Endothelial cell of umbilical vein (primary cell): Measurements from ENCODE around the gene CHMP4B. TPM values are rescaled to one million over a fixed set of nuclear protein-coding genes. Genes with fewer than 3 reads are reported as not detected.

Experiments
- BruUV-seq: library from RNA; stranded (reverse); fragments of 400-500 nt; replicated peaks from 2 replicates; lab custom pipeline; 2021; lab: Mats Ljungman, UMichigan
- CTCF ChIA-PET: fragments of 300-600, 350-600 bp; sonication (Branson Sonifier 250); formaldehyde crosslinking; loops from one replicate; lab custom pipeline; 2021; ENCODE audit warnings: antibody characterized with exemption, inconsistent platforms; lab: Charles Lee
- POLR2A ChIA-PET: fragments of 300-600, 350-600 bp; sonication (Branson Sonifier 250); formaldehyde crosslinking; loops from one replicate; lab custom pipeline; 2021; ENCODE audit warnings: antibody characterized with exemption, inconsistent platforms; lab: Charles Lee
- DNase-seq: peaks from one replicate; pipeline ENCODE4 v3.0.0-alpha.2; 2011; ENCODE audit warnings: low read depth, low spot score
- FAIRE-seq: peaks from 2 replicates; lab custom pipeline; 2011; peaks lifted over from hg19 to GRCh38; lab: Jason Lieb, UNC
- H2AFZ ChIP-seq: 2 replicates; pipeline ENCODE4 v1.6.0; 2012; ENCODE audit warnings: low read depth, low read length, control low read depth, inconsistent platforms
- H3K27ac ChIP-seq: 2 replicates; pipeline ENCODE4 v1.5.1; 2011; ENCODE audit warnings: low read depth, mild to moderate bottlenecking, control low read depth, low read length, moderate library complexity; ENCODE audit not compliant: insufficient read depth
- H3K27me3 ChIP-seq, 2 experiments: 2 replicates each; pipeline versions ENCODE4 v1.6.0 to v1.6.1; 2011; ENCODE audit warnings: low read length in 2 of 2, mixed read lengths in 1 of 2; ENCODE audit not compliant: control insufficient read depth in 2 of 2, insufficient read depth in 2 of 2
- H3K36me3 ChIP-seq, 2 experiments: 2 replicates in 1 of 2; 3 replicates in 1 of 2; pipeline ENCODE4 v1.5.1; 2011; ENCODE audit warnings: low read length in 2 of 2, mild to moderate bottlenecking in 1 of 2, moderate library complexity in 1 of 2; ENCODE audit not compliant: control insufficient read depth in 2 of 2, insufficient read depth in 2 of 2; ENCODE audit errors: extremely low read depth in 1 of 2
- H3K4me1 ChIP-seq: 3 replicates; pipeline ENCODE4 v1.5.1; 2011; ENCODE audit warnings: mild to moderate bottlenecking, low read length; ENCODE audit not compliant: control insufficient read depth, insufficient read depth; ENCODE audit errors: extremely low read depth
- H3K4me2 ChIP-seq: 2 replicates; pipeline ENCODE4 v1.6.1; 2011; ENCODE audit warnings: low read length, control low read depth, mixed read lengths; ENCODE audit not compliant: insufficient read depth
- H3K4me3 ChIP-seq, 3 experiments: fragments of 200-600 bp in 1 of 3; sonication (generic), shearing (Covaris generic) in 1 of 3; replicated peaks in 1 of 3; 2 replicates each; pipeline ENCODE4 v1.5.1; 2011 to 2016; ENCODE audit warnings: control low read depth in 3 of 3, low read length in 3 of 3, mild to moderate bottlenecking in 2 of 3, inconsistent platforms in 1 of 3, low read depth in 1 of 3, moderate library complexity in 1 of 3; ENCODE audit not compliant: insufficient read depth in 1 of 3
- H3K79me2 ChIP-seq: 2 replicates; pipeline ENCODE4 v1.6.0; 2012; ENCODE audit warnings: low read length, inconsistent platforms; ENCODE audit not compliant: control insufficient read depth, insufficient read depth
- H3K9ac ChIP-seq: replicated peaks from 2 replicates; pipeline ENCODE3; 2011; ENCODE audit warnings: low read length, control low read depth; ENCODE audit not compliant: insufficient read depth; ENCODE audit errors: extremely low read depth
- H3K9me1 ChIP-seq: replicated peaks from 3 replicates; pipeline ENCODE4 v1.6.0; 2011; ENCODE audit warnings: mild to moderate bottlenecking, low read length; ENCODE audit not compliant: control insufficient read depth, insufficient read depth; ENCODE audit errors: extremely low read depth
- H3K9me3 ChIP-seq: replicated peaks from 2 replicates; pipeline ENCODE4 v1.5.1; 2012; ENCODE audit warnings: low read length, inconsistent platforms; ENCODE audit not compliant: control insufficient read depth, insufficient read depth
- H4K20me1 ChIP-seq: replicated peaks from 2 replicates; pipeline ENCODE3; 2011; ENCODE audit warnings: mild to moderate bottlenecking, low read length; ENCODE audit not compliant: control insufficient read depth, insufficient read depth; ENCODE audit errors: extremely low read depth
- CTCF ChIP-seq, 2 donors: IDR thresholded peaks; 1 replicate in 1 of 2; 2 replicates in 1 of 2; pipeline ENCODE4 v1.5.1; 2011; ENCODE audit warnings: low read length in 2 of 2, mild to moderate bottlenecking in 2 of 2, moderate library complexity in 2 of 2, control low read depth in 1 of 2, inconsistent platforms in 1 of 2, low read depth in 1 of 2; ENCODE audit not compliant: insufficient read depth in 1 of 2; ENCODE audit errors: extremely low read depth in 1 of 2
- EZH2 ChIP-seq: IDR thresholded peaks from 2 replicates; pipeline ENCODE4 v1.6.1; 2012; ENCODE audit warnings: borderline replicate concordance, low read depth, mild to moderate bottlenecking, moderate library complexity, low read length, inconsistent platforms; ENCODE audit not compliant: severe bottlenecking
- FOS ChIP-seq: IDR thresholded peaks from 2 replicates; pipeline ENCODE4 v1.6.1; 2011; ENCODE audit warnings: mild to moderate bottlenecking, low read length, moderate library complexity, borderline replicate concordance; ENCODE audit not compliant: insufficient read depth
- GATA2 ChIP-seq: IDR thresholded peaks from 2 replicates; pipeline ENCODE4 v1.7.0; 2011; ENCODE audit warnings: low read depth, mild to moderate bottlenecking, moderate library complexity, mixed read lengths, low read length; ENCODE audit not compliant: insufficient read length, insufficient read depth
- JUN ChIP-seq: IDR thresholded peaks from 2 replicates; pipeline ENCODE4 v1.6.1; 2011; ENCODE audit warnings: borderline replicate concordance, low read depth; ENCODE audit not compliant: insufficient read length, insufficient read depth
- MAX ChIP-seq: IDR thresholded peaks from 2 replicates; pipeline ENCODE4 v1.6.1; 2011; ENCODE audit not compliant: insufficient read depth, insufficient read length
- MYC ChIP-seq: IDR thresholded peaks from one replicate; pipeline ENCODE4 v1.6.1; 2011; ENCODE audit warnings: mild to moderate bottlenecking, low read depth, low read length
- POLR2A ChIP-seq: IDR thresholded peaks from 2 replicates; pipeline ENCODE4 v1.6.1; 2012; ENCODE audit warnings: low read depth, mild to moderate bottlenecking, control low read depth, low read length
- POLR2AphosphoS5 ChIP-seq: IDR thresholded peaks from 2 replicates; pipeline ENCODE4 v1.6.1; 2012; ENCODE audit warnings: low read depth, mild to moderate bottlenecking, control low read depth, low read length, moderate library complexity; ENCODE audit not compliant: insufficient read depth
- dilution Hi-C: fragments of 300-500 bp; cut with MboI; formaldehyde crosslinking; loops from one replicate; pipeline ENCODE4 v1.15.0; 2019; ENCODE audit warnings: low sequenced_read_pairs; ENCODE audit not compliant: extremely low pct_ligation_motif_present
- intact Hi-C: fragments of 100-400 bp; cut with micrococcal nuclease; formaldehyde crosslinking; loops from one replicate; pipeline ENCODE4 v1.10.0; 2022
- polyA plus RNA-seq, 4 experiments: library from polyadenylated mRNA; depleted of rRNA in 3 of 4; stranded (reverse) in 3 of 4; unstranded in 1 of 4; fragments of >200 nt; gene quantifications; 2 replicates each; pipeline versions ENCODE4 v1.2.1 to v1.2.3, GENCODE V29; 2011 to 2012; ENCODE audit warnings: missing spikeins in 1 of 4
- total RNA-seq: library from RNA; stranded (reverse); gene quantifications from 2 replicates; pipeline ENCODE4 v1.2.3, GENCODE V29; 2021

Gene CHMP4B
- total and polyA plus RNA-seq, 2 donors (not counting 3 experiments of a cell fraction or from before 2014, with no cell fraction given) = 64.7 to 112 TPM

GRCh38 chr20:33841436-33841799 lies 30.3 kb downstream of the CHMP4B start:
- H4K20me1 ChIP-seq = peaks cover 23% of the 10 kb centered on the region
- POLR2A ChIA-PET = no interaction called here
- CTCF ChIA-PET = interaction anchor here (1.4 kb wide), 1 partner anchor 9 kb away, joined by 4 read pairs; no protein-coding TSS in a partner anchor
- dilution Hi-C loops = no loop called here
- H3K9ac ChIP-seq = no peak overlapping the region
- no peaks in the 10 kb centered on the region for H3K27me3 ChIP-seq
- no peaks in the 10 kb centered on the region for H3K36me3 ChIP-seq
- no peak overlapping the region for H3K4me3 ChIP-seq
- H3K9me1 ChIP-seq = no peaks in the 10 kb centered on the region
- H2AFZ ChIP-seq = no peak overlapping the region
- intact Hi-C loops = no loop called here
- H3K79me2 ChIP-seq = peaks cover 99% of the 10 kb centered on the region
- DNase-seq (no peak), FAIRE-seq (no peak)
- BruUV-seq = no TSS peak
- no peak overlapping the region for H3K27ac ChIP-seq
- H3K4me2 ChIP-seq = no peak overlapping the region
- peaks cover 29% of the 10 kb centered on the region for H3K4me1 ChIP-seq
- TF ChIP-seq GATA2 = no peak
- no peak for TF ChIP-seq POLR2A
- TF ChIP-seq CTCF (IDR thresholded peaks at IDR 0.05; ENCODE audit: extremely low read depth in 1 of 2, insufficient read depth in 1 of 2, low read depth in 1 of 2, low read length in 2 of 2) = no peak
- TF ChIP-seq MAX = no peak
- no peak for TF ChIP-seq POLR2AphosphoS5
- TF ChIP-seq JUN = no peak
- no peak for TF ChIP-seq EZH2
- TF ChIP-seq FOS = no peak
- no peak for TF ChIP-seq MYC
- H3K9me3 ChIP-seq = no peaks in the 10 kb centered on the region
